Activated naive CD8-positive, alpha-beta T cell treated with anti-CD3 and anti-CD28 coated beads for 36 hours (primary cell): ENCODE results near the gene GPAM. TPM values are rescaled to one million over a fixed set of nuclear protein-coding genes. Genes with fewer than 3 reads are reported as not detected.

ENCODE experiments used
- DNase-seq: peaks from one replicate; pipeline ENCODE4 v3.0.0; 2021
- H3K27ac Mint-ChIP-seq: one replicate; pipeline ENCODE4 v1.8.0; 2022; ENCODE audit warnings: mild to moderate bottlenecking, moderate library complexity, mixed read lengths
- H3K27me3 Mint-ChIP-seq: one replicate; pipeline ENCODE4 v1.8.0; 2022; ENCODE audit warnings: mild to moderate bottlenecking, mixed read lengths
- H3K36me3 Mint-ChIP-seq: one replicate; pipeline ENCODE4 v1.8.0; 2021; ENCODE audit warnings: mild to moderate bottlenecking, mixed read lengths
- H3K4me1 Mint-ChIP-seq: one replicate; pipeline ENCODE4 v1.8.0; 2021; ENCODE audit warnings: mixed read lengths
- H3K4me3 Mint-ChIP-seq: one replicate; pipeline ENCODE4 v1.8.0; 2022; ENCODE audit warnings: mild to moderate bottlenecking, moderate library complexity, mixed read lengths
- H3K9me3 Mint-ChIP-seq: one replicate; pipeline ENCODE4 v1.8.0; 2022; ENCODE audit warnings: mixed read lengths
- total RNA-seq, 2 experiments: library from RNA; stranded (reverse); gene quantifications; one replicate each; pipeline ENCODE4 v1.2.3, GENCODE V29; 2021

Gene GPAM
- total RNA-seq, 2 experiments from 2014 or later, result 12.7 to 14.2 TPM

GRCh38 chr10:112222799-112223198 lies 39.2 kb upstream of the GPAM start:
- peaks cover 2% of the 10 kb centered on the region for H3K9me3 Mint-ChIP-seq
- H3K27me3 Mint-ChIP-seq, result no peaks in the 10 kb centered on the region
- H3K4me3 Mint-ChIP-seq, result no peak overlapping the region
- no peak for DNase-seq
- H3K4me1 Mint-ChIP-seq, result no peaks in the 10 kb centered on the region
- H3K27ac Mint-ChIP-seq, result no peak overlapping the region
- no peaks in the 10 kb centered on the region for H3K36me3 Mint-ChIP-seq

GRCh38 chr10:112221545-112221944 lies 38.0 kb upstream of the GPAM start:
- Mint-ChIP-seq H3K4me3 (no peak overlapping the region), H3K27ac (no peak overlapping the region), H3K36me3 (no peaks in the 10 kb centered on the region), H3K27me3 (peaks cover 4% of the 10 kb centered on the region), H3K4me1 (no peaks in the 10 kb centered on the region), H3K9me3 (peaks cover 2% of the 10 kb centered on the region)
- no peak for DNase-seq

DNA sequence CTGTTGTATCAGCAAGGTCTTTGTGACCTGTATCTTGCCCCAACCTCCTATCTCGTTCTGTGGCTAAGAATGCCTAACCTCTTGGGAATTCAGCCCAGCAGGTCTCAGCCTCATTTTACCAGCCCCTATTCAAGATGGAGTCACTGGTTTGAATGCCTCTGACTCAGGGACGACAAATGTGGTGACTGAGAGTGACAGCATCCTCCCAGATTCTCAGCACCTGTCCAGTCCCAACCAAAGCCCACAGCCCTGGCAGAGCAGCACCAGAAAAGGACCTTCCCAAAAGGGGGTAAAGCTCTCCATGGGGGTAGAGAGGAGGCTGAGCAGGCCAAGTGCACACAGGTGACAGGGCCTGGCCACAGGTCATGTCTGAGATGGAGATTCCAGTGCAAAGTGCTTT lies 35.4 kb upstream of the GPAM start:
- Mint-ChIP-seq H3K36me3 (no peaks in the 10 kb centered on the region), H3K9me3 (peaks cover 2% of the 10 kb centered on the region), H3K27me3 (peaks cover 6% of the 10 kb centered on the region), H3K27ac (no peak overlapping the region), H3K4me1 (no peaks in the 10 kb centered on the region), H3K4me3 (no peak overlapping the region)
- DNase-seq, result no peak

DNA sequence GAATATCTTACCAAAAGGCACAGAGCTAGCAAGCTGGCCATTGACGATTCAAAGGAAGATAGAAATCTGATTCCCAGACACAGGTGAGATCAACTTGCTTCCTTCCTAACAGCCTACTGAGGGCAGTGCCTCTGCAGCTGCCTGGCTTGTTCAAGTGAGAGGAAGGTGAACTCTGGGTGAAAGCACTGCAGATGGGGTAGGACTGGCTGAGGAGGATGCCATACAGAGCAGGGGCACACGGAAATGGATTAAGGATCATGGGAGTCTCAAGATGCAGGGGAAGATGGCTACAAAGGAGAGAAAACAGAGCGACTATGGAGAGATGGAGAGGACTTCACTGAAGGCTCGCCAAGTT lies 34.4 kb upstream of the GPAM start:
- no peak for DNase-seq
- H3K9me3 Mint-ChIP-seq, result peaks cover 2% of the 10 kb centered on the region
- no peaks in the 10 kb centered on the region for H3K4me1 Mint-ChIP-seq
- no peak overlapping the region for H3K4me3 Mint-ChIP-seq
- peaks cover 6% of the 10 kb centered on the region for H3K27me3 Mint-ChIP-seq
- H3K36me3 Mint-ChIP-seq, result no peaks in the 10 kb centered on the region
- no peak overlapping the region for H3K27ac Mint-ChIP-seq

DNA sequence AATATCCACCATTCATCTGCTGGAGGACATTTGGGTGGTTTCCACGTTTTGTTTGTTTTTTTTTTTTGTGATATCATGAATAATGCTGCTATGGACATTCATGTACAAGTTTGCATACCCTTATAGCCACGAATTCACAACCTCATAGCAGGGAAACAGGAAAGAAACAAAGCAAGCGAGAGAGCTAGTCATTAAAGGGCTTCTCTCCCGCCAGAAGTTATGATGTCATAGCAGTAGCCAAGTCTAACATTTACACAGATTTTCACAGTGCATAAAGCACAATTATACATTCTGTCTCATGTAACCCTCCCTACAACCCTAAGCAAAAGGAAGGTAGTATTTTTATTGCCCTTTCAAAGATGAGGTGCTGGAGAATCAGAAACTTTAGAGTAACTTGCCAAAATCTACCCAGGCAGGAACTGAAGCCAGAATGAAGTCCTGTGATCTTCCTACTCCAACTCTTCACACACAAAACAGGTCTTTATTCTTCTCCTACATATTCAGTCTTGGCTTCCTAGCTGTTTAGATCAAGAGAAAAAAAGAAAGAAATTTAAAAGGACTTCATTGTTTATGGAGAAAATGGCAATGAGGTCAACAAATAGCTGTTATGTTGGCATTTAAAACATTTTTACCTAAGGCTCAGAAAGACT lies 33.9 kb upstream of the GPAM start:
- H3K4me1 Mint-ChIP-seq, result no peaks in the 10 kb centered on the region
- peaks cover 2% of the 10 kb centered on the region for H3K9me3 Mint-ChIP-seq
- no peak overlapping the region for H3K4me3 Mint-ChIP-seq
- DNase-seq, result no peak
- H3K36me3 Mint-ChIP-seq, result no peaks in the 10 kb centered on the region
- peaks cover 6% of the 10 kb centered on the region for H3K27me3 Mint-ChIP-seq
- no peak overlapping the region for H3K27ac Mint-ChIP-seq

DNA sequence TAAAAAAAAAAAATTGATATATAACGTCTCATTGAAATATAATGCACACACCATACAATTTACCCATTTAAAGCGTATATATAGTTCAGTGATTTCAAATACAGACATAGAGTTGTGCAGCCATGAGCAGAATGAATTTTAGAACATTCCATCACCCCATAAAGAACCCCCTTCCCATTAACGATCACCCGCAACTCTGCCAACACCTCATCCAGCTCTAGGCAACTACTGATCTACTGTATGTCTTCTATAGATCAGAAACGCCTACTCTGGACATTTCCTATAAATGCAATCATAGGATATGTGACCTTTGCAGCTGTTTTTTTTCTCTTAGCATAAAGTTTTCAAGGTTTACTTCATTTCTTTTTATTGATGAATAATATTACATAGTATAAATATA lies 33.4 kb upstream of the GPAM start:
- Mint-ChIP-seq H3K27me3 (peaks cover 6% of the 10 kb centered on the region), H3K4me1 (no peaks in the 10 kb centered on the region), H3K9me3 (peaks cover 2% of the 10 kb centered on the region), H3K4me3 (no peak overlapping the region), H3K36me3 (no peaks in the 10 kb centered on the region), H3K27ac (no peak overlapping the region)
- DNase-seq, result no peak

DNA sequence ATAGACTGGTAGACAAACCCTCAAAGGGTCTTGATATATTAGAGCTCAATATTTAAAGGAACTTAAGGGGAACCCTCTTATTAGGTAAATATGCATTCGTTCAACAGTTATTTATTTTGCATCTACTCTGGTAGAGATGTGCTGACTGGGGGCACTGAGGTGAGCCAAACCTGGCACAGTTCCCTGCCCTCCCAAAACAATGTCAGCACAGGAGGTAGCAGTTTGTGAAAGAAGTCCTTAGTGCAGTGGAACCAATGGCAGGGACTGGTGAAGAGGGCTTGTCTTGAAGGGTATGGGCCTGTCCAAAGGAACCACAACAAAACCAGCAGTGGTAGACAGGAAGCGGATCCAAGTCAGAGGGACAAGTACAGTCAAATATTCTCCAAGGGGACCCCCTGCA lies 32.6 kb upstream of the GPAM start:
- Mint-ChIP-seq H3K4me3 (no peak overlapping the region), H3K27ac (no peak overlapping the region), H3K4me1 (no peaks in the 10 kb centered on the region), H3K9me3 (peaks cover 2% of the 10 kb centered on the region), H3K36me3 (no peaks in the 10 kb centered on the region), H3K27me3 (peaks cover 6% of the 10 kb centered on the region)
- no peak for DNase-seq

- Mint-ChIP-seq H3K27me3 (peaks cover 7% of the 10 kb centered on the region), H3K4me3 (no peak overlapping the region), H3K27ac (no peak overlapping the region), H3K9me3 (no peaks in the 10 kb centered on the region), H3K36me3 (no peaks in the 10 kb centered on the region), H3K4me1 (no peaks in the 10 kb centered on the region)
- no peak for DNase-seq
These were observed 31.8 kb upstream of the GPAM start for GRCh38 chr10:112215342-112215774.

GRCh38 chr10:112214298-112214926 lies 30.8 kb upstream of the GPAM start:
- no peaks in the 10 kb centered on the region for H3K4me1 Mint-ChIP-seq
- no peak overlapping the region for H3K4me3 Mint-ChIP-seq
- H3K36me3 Mint-ChIP-seq, result no peaks in the 10 kb centered on the region
- H3K27ac Mint-ChIP-seq, result no peak overlapping the region
- peaks cover 10% of the 10 kb centered on the region for H3K27me3 Mint-ChIP-seq
- no peaks in the 10 kb centered on the region for H3K9me3 Mint-ChIP-seq
- no peak for DNase-seq

DNA sequence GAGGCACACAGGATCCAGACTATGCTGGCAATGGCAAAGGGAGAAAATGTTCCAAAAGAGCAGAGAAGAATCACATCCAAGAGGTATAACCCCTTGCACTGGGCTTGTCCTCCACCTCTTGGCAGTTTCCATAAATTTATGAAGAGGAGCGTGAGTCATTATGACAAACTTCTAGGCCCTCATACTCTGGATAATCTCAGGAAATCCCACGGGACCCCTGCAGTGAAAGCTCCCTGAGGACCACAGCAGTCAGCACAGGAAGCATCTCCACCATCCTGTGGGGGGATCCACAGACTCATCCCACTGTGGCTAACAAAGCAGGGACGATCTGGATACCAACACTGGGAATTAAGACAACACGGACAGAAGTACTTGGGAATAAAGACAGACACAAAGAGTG lies 30.3 kb upstream of the GPAM start:
- Mint-ChIP-seq H3K9me3 (no peaks in the 10 kb centered on the region), H3K27me3 (peaks cover 10% of the 10 kb centered on the region), H3K4me3 (no peak overlapping the region), H3K27ac (no peak overlapping the region), H3K4me1 (no peaks in the 10 kb centered on the region), H3K36me3 (no peaks in the 10 kb centered on the region)
- no peak for DNase-seq

DNA sequence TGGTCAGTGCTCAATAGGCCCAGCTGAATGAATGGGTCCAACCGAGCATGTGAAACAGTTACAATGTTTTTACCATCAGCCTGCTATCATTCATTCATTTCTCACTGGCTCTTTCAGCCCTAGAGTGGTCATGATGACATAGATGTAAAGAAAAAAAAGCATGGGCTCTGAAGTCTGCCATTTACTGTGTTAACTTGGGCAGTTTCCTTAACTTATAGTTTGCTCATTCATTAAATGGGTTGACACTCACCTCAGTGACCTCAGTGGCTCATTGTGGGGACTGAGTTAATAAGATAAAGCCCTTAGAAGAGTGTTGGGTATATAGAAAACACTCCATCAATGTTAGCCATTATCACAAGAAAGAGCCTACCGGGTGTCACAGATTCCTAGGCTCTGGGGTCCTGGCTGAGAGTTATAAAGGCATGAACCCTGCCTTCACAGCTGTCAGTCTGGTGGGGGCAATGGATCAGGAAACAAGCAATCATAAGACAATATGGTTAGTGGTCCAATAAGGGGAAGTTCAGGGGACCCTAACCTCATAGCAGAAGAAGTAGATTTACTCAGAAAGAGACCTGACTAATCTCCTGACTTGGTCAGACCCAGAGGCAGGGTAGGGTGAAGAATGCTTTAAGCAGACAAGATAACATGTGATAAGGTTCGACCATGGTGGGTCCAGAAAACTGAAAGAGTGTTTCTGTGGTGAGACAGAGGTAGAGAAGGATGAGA lies 29.7 kb upstream of the GPAM start:
- H3K9me3 Mint-ChIP-seq, result no peaks in the 10 kb centered on the region
- H3K27ac Mint-ChIP-seq, result no peak overlapping the region
- H3K27me3 Mint-ChIP-seq, result peaks cover 10% of the 10 kb centered on the region
- no peaks in the 10 kb centered on the region for H3K4me1 Mint-ChIP-seq
- DNase-seq, result no peak
- no peaks in the 10 kb centered on the region for H3K36me3 Mint-ChIP-seq
- no peak overlapping the region for H3K4me3 Mint-ChIP-seq

- no peak for DNase-seq
- Mint-ChIP-seq H3K4me1 (no peaks in the 10 kb centered on the region), H3K9me3 (no peaks in the 10 kb centered on the region), H3K27ac (no peak overlapping the region), H3K4me3 (no peak overlapping the region), H3K27me3 (peaks cover 3% of the 10 kb centered on the region), H3K36me3 (no peaks in the 10 kb centered on the region)
These were observed 27.1 kb upstream of the GPAM start for GRCh38 chr10:112210666-112211065.

GRCh38 chr10:112209684-112210131 lies 26.1 kb upstream of the GPAM start:
- no peak for DNase-seq
- no peaks in the 10 kb centered on the region for H3K9me3 Mint-ChIP-seq
- no peaks in the 10 kb centered on the region for H3K36me3 Mint-ChIP-seq
- peaks cover 3% of the 10 kb centered on the region for H3K27me3 Mint-ChIP-seq
- no peak overlapping the region for H3K27ac Mint-ChIP-seq
- H3K4me3 Mint-ChIP-seq, result no peak overlapping the region
- H3K4me1 Mint-ChIP-seq, result no peaks in the 10 kb centered on the region

- Mint-ChIP-seq H3K4me3 (no peak overlapping the region), H3K27ac (no peak overlapping the region), H3K27me3 (peaks cover 10% of the 10 kb centered on the region), H3K36me3 (no peaks in the 10 kb centered on the region), H3K9me3 (no peaks in the 10 kb centered on the region), H3K4me1 (no peaks in the 10 kb centered on the region)
- no peak for DNase-seq
These were observed 25.4 kb upstream of the GPAM start for GRCh38 chr10:112208997-112209396.

GRCh38 chr10:112208292-112208691 lies 24.7 kb upstream of the GPAM start:
- Mint-ChIP-seq H3K4me1 (no peaks in the 10 kb centered on the region), H3K36me3 (no peaks in the 10 kb centered on the region), H3K9me3 (no peaks in the 10 kb centered on the region), H3K4me3 (no peak overlapping the region), H3K27ac (no peak overlapping the region), H3K27me3 (peaks cover 16% of the 10 kb centered on the region)
- no peak for DNase-seq
